MM.1S (cell line): ENCODE data around the gene MRO.

Experiments used
- CTCF ChIP-seq: fragments of 300-600 bp; sonication (generic); IDR thresholded peaks from 2 replicates; pipeline ENCODE4 v1.5.1; 2016; ENCODE audit warnings: antibody characterized with exemption, low read length, mixed read lengths
- EZH2 ChIP-seq: fragments of 300-600 bp; sonication (generic); optimal IDR thresholded peaks from 2 replicates; pipeline ENCODE3; 2017; ENCODE audit warnings: low read depth, mild to moderate bottlenecking, antibody characterized with exemption, low read length, mixed read lengths
- EZH2phosphoT487 ChIP-seq: fragments of 300-600 bp; sonication (generic); IDR thresholded peaks from 2 replicates; pipeline ENCODE4 v1.6.1; 2018; ENCODE audit warnings: antibody characterized with exemption, low read length

- TF ChIP-seq CTCF (no peak), EZH2 (no peak), EZH2phosphoT487 (no peak)
Observed at GRCh38 chr18:50783553-50783952, 36.3 kb downstream of the MRO start.
